Nephron (organoid): ENCODE results near the gene BHMT2.

Experiments used
- H3K27ac Mint-ChIP-seq, 3 experiments: 2 replicates each; pipeline ENCODE4 v1.8.0; 2020; ENCODE audit warnings: mixed read lengths in 3 of 3, mild to moderate bottlenecking in 2 of 3, moderate library complexity in 1 of 3
- H3K27me3 Mint-ChIP-seq: 2 replicates; pipeline ENCODE4 v1.8.0; 2021; ENCODE audit warnings: low read depth, mild to moderate bottlenecking, moderate library complexity, mixed read lengths
- H3K36me3 Mint-ChIP-seq: 2 replicates; pipeline ENCODE4 v1.8.0; 2020; ENCODE audit warnings: low read depth, mixed read lengths
- H3K4me1 Mint-ChIP-seq: 2 replicates; pipeline ENCODE4 v1.8.0; 2020; ENCODE audit warnings: mixed read lengths
- H3K4me3 Mint-ChIP-seq, 3 experiments: 2 replicates each; pipeline ENCODE4 v1.8.0; 2020; ENCODE audit warnings: mild to moderate bottlenecking in 3 of 3, mixed read lengths in 3 of 3, moderate library complexity in 2 of 3
- H3K9me3 Mint-ChIP-seq: 2 replicates; pipeline ENCODE4 v1.8.0; 2020; ENCODE audit warnings: mixed read lengths
- TF ChIP-seq, protein P1 (sequence below), 3 experiments: fragments of 200-600 bp; sonication (generic); IDR thresholded peaks; one replicate each; pipeline ENCODE4 v1.5.0; 2021; ENCODE audit warnings: antibody characterized with exemption in 3 of 3; ENCODE audit not compliant: unreplicated experiment in 3 of 3

The BHMT2 gene

DNA sequence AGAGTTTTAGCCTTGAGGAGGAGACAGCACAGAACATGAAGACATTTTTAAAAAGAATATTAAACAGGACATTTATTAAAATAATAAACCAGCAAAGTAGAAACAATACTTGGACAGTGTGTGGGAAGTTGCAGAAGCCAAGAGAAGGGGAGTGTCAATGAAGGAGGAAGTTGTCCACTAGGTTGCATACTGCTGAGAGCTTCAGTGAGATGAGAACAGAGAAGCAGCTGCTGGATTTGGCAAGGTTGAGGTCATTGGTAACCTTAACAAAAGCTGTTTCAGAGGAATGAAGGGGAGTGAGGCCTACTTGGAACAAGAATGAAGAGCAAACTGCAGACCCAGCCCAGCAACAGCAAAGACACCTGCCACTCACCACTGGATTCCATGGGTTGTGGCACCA is 53.4 kb downstream of the BHMT2 start:
- Mint-ChIP-seq H3K4me1 (peaks cover 3% of the 10 kb centered on the region), H3K27ac (no peak overlapping the region), H3K4me3 (no peak overlapping the region), H3K9me3 (no peaks in the 10 kb centered on the region), H3K36me3 (no peaks in the 10 kb centered on the region), H3K27me3 (peaks cover 9% of the 10 kb centered on the region)
- TF ChIP-seq, protein P1, sequence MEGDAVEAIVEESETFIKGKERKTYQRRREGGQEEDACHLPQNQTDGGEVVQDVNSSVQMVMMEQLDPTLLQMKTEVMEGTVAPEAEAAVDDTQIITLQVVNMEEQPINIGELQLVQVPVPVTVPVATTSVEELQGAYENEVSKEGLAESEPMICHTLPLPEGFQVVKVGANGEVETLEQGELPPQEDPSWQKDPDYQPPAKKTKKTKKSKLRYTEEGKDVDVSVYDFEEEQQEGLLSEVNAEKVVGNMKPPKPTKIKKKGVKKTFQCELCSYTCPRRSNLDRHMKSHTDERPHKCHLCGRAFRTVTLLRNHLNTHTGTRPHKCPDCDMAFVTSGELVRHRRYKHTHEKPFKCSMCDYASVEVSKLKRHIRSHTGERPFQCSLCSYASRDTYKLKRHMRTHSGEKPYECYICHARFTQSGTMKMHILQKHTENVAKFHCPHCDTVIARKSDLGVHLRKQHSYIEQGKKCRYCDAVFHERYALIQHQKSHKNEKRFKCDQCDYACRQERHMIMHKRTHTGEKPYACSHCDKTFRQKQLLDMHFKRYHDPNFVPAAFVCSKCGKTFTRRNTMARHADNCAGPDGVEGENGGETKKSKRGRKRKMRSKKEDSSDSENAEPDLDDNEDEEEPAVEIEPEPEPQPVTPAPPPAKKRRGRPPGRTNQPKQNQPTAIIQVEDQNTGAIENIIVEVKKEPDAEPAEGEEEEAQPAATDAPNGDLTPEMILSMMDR (IDR thresholded peaks at IDR 0.05; ENCODE audit: unreplicated experiment in 3 of 3): no peak

DNA sequence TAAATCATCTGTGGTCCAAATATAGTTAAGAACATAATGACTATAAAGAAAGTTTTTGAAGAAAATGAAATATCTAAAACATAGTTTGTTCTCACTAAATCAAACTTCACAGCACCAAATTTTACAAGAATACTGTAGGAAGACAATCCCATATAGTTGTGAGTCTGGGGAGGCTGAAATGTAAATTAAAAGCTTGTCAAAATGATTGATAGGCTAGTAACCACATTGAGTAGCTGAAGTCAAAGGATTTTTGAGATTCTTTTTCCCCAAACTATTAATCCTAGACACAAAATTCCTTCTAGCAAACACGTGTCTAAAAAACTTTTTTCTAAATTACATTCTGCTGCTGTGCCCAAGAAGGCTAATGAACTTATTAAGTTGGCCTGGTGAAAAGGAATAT is 55.0 kb downstream of the BHMT2 start:
- Mint-ChIP-seq H3K27ac (no peak overlapping the region), H3K9me3 (no peaks in the 10 kb centered on the region), H3K4me3 (no peak overlapping the region), H3K27me3 (no peaks in the 10 kb centered on the region), H3K4me1 (no peaks in the 10 kb centered on the region), H3K36me3 (no peaks in the 10 kb centered on the region)
- TF ChIP-seq, protein P1 (IDR thresholded peaks at IDR 0.05; ENCODE audit: unreplicated experiment in 3 of 3): no peak

DNA sequence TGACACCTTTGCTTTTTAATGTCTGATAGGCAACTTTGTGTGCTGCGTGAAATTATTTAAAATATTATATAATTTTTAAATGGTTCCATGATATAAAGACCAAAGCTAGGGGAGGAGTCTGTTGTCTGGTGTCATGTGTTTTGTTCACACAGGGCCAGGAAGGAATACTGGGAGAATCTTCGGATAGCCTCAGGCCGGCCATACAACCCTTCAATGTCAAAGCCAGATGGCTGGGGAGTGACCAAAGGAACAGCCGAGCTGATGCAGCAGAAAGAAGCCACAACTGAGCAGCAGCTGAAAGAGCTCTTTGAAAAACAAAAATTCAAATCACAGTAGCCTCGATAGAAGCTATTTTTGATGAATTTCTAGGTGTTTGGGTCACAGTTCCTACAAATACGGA is 61.2 kb downstream of the BHMT2 start:
- Mint-ChIP-seq H3K27me3 (no peaks in the 10 kb centered on the region), H3K9me3 (no peaks in the 10 kb centered on the region), H3K36me3 (no peaks in the 10 kb centered on the region), H3K4me3 (no peak overlapping the region), H3K27ac (no peak overlapping the region), H3K4me1 (peaks cover 13% of the 10 kb centered on the region)
- TF ChIP-seq, protein P1 (IDR thresholded peaks at IDR 0.05; ENCODE audit: unreplicated experiment in 3 of 3): no peak

DNA sequence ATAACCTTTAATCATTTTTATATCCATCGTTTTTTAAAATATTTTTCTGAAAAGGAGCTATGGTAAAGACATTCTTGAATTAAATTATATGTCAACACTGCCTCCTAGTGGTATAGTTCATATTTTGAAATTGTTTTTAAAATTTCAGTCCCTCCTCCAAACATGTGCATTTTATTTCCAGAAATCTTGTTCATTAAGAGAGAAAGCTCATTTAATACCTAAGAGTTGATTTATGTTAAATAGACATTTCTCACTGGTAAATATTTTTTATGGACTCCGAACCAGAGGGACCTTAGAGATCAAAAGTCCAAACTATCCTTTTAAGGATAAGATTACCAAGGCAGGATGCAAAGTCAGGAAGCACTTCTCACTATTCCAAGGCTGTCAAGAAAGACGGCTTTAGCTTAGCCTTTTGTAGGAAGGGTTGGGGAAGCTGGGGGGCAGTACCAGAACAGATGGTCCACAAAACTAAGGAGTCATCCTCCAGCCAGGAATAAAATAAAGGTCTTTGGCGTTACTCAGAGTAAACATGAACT is 63.6 kb downstream of the BHMT2 start:
- TF ChIP-seq, protein P1 (IDR thresholded peaks at IDR 0.05; ENCODE audit: unreplicated experiment in 3 of 3): peak in 2 of 3 experiments; percentile 15 to 59
- Mint-ChIP-seq H3K4me3 (peak overlapping the region; percentile 77 to 83 (median 80)), H3K27ac (peak overlapping the region; percentile 73 to 92 (median 90)), H3K36me3 (no peaks in the 10 kb centered on the region), H3K9me3 (no peaks in the 10 kb centered on the region), H3K4me1 (peaks cover 13% of the 10 kb centered on the region), H3K27me3 (no peaks in the 10 kb centered on the region)

DNA sequence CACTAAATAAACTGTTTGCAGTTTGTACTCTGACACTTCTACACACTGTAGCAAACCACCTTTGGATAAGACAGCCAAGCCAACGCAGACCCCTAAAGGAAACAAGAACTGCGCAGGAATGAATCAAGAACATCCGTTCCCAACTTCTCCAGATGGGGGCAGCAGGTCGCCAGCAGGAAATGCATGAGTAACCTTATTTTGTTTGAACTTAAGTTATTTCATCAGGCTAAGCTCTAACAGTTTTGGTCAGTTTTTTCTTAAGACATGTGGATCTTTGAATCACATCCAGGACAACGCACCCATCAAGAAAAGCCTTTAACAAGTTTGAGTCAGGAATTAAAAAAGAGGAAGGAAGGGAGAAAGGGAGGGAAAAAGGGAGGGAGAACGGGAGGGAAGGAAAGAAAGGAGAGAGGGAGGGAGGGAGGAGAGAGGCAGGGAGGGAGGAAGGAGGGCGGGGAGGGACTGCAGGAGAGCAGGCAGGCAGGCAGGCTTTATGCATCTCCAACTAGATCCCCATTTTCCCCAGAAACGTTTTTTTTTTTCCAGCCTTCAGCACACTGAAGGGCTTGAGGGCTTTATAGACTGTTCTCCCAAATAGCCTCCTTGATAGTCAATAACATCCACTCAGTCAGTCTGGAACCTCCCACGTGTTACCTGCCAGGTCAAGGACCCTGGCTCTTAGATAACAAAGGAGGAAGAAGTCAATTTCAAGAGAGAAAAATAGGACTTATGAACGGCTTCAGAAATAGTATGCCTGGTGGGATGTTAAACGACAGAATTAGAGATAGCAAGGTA is 64.3 kb downstream of the BHMT2 start:
- Mint-ChIP-seq H3K4me1 (peaks cover 13% of the 10 kb centered on the region), H3K27ac (peak overlapping the region; percentile 73 to 92 (median 90)), H3K9me3 (no peaks in the 10 kb centered on the region), H3K27me3 (no peaks in the 10 kb centered on the region), H3K36me3 (no peaks in the 10 kb centered on the region), H3K4me3 (peak overlapping the region; percentile 77 to 83 (median 80))
- TF ChIP-seq, protein P1 (IDR thresholded peaks at IDR 0.05; ENCODE audit: unreplicated experiment in 3 of 3): peak; percentile 54 to 64 (median 61)
